ENCODE results near the gene CNPY4.

- no peak for TF ChIP-seq EZH2 (IDR thresholded peaks at IDR 0.05; ENCODE audit: insufficient read depth, poor library complexity, severe bottlenecking)
- TF ChIP-seq EZH2phosphoT487 (IDR thresholded peaks at IDR 0.05; ENCODE audit: insufficient read depth, low read depth) = no peak
Observed at GRCh38 chr7:100124301-100125230, 5.1 kb downstream of the CNPY4 start.
